Muscle of arm (tissue), 12 donors: Measurements from ENCODE around the gene SCN4A. TPM values are rescaled to one million over a fixed set of nuclear protein-coding genes. Genes with fewer than 3 reads are reported as not detected.
"Not testable (repeated sequence)": the region's sequence is repeated elsewhere in the genome, so short reads cannot be mapped to it uniquely, and the experiment has no call there.

ENCODE experiments used
- DNase-seq: peaks from one replicate; pipeline ENCODE4 v3.0.0-alpha.2; 2013
- polyA plus RNA-seq, 12 donors: library from polyadenylated mRNA; unstranded; fragments of 120-200 nt; gene quantifications; one replicate each; pipeline ENCODE4 v1.2.1, GENCODE V29; 2013; ENCODE audit not compliant: insufficient read length in 12 of 12

Gene SCN4A
- polyA plus RNA-seq, 12 donors = 13.9 to 53.0 (median 39.3) TPM; not detected in 1

DNA sequence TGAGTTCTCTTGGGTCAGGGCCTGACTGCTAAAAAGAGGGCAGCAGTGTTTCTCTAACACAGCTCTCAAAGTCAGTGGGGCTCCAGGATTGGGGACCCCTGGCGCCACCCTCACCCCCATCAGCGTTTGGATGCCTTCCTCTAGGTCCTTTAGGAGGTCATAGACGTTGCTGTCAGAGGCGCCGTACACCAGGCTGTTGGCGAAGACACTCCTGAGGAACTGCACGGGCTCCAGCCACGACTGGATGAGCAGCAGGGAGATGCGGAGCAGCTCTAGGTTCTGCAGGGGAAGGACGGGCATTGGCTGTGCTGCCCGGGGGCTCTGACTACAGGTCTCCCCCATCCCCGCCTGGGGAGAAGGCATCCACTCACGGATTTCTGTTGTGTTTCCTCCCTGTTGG lies 55.1 kb downstream of the SCN4A start:
- no peak for DNase-seq

DNA sequence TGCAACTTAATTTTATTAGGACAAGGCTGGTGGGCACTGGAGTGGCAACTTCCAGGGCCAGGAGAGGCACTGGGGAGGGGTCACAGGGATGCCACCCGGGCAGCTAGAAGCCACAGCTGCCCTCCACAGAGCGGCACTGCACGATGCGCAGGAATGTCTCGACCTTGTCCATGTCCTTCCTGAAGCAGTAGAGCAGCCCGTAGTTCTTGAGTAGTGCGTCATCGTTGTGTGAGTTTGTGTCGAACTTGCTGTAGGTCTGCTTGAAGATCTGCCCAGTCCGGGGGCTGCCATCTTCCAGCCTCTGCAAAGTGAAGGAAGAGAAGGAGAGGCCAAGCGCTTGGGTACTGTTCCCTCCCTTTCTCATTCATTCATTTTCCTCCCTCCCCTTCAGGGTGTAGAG lies 55.5 kb downstream of the SCN4A start:
- not testable (repeated sequence) for DNase-seq

DNA sequence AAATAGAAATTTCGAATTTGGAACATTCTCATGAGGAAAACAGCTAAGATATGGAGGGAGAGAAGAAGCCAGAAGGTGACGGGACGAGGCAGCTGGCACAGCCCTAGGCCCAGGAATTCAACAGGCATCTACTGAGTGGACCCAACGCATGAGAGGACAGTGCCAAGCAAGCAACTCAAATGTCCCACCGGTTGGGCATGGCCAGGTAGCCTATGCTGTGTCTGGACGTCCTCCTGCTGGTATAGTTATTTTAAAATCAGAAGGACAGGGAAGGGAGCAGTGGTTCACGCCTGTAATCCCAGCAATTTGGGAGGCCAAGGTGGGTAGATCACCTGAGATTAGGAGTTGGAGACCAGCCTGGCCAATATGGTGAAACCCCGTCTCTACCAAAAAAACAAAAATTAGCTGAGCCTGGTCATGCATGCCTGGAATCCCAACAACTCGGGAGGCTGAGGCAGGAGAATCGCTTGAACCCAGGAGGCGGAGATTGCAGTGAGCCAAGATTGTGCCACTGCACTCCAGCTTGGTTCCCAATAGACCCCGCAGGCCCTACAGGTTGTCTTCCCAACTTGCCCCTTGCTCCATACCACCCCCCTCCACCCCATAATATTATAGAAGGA lies 56.0 kb downstream of the SCN4A start:
- no peak for DNase-seq

DNA sequence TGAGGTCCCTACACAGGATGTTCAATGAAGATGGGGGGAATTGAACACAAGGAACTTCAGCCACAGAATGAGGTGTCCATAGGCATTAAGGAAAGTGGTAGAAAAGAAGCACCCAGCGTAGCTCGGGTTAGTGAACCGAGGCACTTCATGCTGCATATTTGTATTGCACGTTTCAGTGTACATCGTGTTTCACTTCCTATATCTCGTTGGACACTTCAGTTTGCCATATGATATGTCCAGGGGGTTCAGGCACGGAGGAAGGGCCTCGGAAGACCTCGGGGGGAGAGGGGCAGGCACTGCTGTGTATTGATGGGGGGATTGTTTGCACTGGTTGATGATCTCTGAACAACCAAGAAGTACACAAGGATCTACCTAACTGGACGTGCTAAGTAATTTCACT lies 57.0 kb downstream of the SCN4A start:
- not testable (repeated sequence) for DNase-seq

DNA sequence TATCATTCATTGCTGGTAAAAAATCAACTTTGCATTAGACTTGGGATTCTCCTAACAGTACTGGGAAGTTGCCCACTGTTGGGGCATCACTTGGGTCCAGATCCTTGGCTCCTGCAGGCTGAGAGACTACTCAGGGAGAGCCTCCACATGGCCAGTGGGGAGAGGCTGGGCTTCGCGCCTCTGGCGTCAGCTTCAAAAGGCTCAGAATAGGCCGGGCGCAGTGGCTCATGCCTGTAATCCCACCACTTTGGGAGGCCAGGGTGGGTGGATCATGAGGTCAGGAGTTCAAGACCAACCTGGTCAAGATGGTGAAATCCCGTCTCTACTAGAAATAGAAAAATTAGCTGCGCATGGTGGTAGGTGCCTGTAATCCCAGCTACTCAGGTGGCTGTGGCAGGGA lies 58.2 kb downstream of the SCN4A start:
- no peak for DNase-seq

DNA sequence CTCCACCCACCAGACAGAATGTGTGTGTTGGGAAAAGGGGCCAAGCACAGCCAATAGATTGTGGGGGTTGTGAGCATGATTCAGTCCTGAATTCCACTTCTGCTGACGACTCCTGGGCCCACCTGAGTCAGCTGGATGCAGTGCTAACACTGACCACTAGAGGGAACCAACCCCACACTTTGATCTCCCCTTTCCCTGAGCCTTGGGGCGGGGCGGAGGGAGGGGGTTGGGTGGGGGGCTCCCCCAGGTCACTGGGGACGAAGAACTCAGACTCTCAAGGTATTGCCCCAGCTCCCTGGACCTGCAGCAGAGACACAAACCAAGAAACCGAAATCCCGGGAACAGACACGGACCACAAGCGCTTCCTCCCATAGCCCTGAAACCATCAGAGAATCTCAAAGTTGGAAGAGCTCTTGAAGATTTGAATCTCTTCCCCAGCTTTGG lies 61.0 kb downstream of the SCN4A start:
- no peak for DNase-seq

DNA sequence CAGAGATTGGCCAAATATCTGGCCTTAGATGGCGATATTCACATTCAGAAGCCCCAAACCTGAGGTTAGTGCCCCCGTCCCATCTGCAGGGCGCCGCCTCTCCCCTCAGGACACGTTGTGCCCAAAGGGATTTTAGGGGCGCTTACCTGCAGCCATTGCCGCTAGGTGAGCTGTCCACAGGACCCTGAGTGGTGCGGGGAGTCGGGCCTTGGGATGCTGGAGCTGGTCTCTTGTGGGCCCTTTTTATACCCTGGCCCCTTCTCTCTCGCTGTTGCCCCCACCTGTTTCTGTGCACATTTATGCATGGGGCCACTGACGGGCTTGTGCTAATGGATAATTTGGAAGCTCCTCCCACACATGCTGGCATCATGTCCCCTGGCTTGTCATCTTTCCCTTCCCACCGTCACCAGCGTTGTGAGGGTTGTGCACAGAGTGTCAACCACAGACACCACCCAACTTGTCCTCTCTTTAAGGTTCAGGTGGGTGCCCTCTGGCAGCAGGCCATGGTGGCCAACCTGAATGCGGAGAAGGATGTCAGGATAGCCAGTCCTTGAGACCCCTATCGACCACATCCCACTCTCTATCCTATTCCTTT lies 61.6 kb downstream of the SCN4A start, which contains the start of gene CSHL1:
TSS of gene CSHL1 (minus strand) at position 218 of the 595 bp plus-strand sequence. CDS start at position 156, 62 bp downstream.
- DNase-seq = no peak

DNA sequence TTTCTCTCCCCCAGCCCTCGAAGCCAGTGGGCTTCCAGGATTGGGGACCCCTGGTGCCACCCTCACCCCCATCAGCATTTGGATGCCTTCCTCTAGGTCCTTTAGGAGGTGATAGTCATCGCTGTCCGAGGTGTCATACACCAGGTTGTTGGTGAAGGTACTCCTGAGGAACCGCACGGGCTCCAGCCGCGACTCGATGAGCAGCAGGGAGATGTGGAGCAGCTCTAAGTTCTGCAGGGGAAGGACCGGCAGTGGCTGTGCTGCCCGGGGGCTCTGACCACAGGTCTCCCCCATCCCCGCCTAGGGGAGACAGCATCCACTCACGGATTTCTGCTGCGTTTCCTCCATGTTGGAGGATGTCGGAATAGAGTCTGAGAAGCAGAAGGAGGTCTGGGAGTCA lies 62.6 kb downstream of the SCN4A start:
- DNase-seq = no peak

DNA sequence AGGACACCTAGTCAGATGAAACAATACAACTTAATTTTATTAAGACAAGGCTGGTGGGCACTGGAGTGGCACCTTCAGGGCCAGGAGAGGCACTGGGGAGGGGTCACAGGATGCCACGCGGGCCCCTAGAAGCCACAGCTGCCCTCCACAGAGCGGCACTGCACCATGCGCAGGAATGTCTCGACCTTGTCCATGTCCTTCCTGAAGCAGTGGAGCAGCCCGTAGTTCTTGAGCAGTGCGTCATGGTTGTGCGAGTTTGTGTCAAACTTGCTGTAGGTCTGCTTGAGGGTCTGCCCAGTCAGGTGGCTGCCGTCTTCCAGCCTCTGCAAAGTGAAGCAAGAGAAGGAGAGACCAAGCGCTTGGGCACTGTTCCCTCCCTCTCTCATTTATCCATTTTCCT lies 63.1 kb downstream of the SCN4A start:
- DNase-seq = not testable (repeated sequence)

DNA sequence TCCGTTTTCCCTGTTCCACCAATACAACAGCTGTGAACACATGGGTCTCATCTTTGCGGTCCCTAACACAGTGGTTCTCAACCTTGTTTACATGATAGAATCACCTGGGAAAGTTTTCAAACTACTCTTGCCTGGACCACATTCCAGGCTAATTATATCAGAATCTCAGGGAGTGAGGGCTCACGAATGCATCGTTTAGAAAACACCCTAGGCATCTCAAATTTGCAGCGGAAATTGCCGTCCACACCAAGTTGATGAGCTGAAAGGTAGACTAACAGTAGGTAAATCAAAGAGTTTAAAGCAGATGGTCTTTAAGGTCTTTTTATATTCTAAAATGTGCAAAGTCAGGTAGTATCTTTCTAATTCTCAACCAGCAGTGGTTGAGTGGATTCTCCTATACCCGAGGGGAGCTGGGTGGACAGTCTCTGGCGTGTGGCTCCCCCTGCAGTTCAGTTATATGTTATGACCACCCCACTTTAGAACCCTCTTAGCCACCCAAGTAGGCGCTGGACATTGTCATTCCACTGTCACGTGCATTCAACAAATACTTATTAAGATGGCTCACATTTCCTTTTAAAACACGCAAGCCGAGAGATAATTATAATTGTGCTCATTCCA lies 65.4 kb downstream of the SCN4A start:
- not testable (repeated sequence) for DNase-seq

DNA sequence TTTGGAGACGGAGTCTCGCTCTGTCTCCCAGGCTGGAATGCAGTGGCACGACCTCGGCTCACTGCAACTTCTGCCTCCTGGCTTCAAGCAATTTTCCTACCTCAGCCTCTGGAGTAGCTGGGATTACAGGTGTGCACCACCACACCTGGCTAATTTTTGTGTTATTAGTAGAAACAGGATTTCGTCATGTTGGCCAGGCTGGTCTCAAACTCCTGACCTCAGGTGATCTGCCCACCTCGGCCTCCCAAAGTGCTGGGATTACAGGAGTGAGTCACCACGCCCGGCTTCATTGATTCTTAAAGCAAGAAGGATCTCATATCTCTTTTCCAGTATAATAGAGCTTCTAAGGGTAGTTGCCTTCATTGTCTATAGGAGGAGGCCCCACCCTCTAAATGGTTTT lies 67.9 kb downstream of the SCN4A start:
- not testable (repeated sequence) for DNase-seq

DNA sequence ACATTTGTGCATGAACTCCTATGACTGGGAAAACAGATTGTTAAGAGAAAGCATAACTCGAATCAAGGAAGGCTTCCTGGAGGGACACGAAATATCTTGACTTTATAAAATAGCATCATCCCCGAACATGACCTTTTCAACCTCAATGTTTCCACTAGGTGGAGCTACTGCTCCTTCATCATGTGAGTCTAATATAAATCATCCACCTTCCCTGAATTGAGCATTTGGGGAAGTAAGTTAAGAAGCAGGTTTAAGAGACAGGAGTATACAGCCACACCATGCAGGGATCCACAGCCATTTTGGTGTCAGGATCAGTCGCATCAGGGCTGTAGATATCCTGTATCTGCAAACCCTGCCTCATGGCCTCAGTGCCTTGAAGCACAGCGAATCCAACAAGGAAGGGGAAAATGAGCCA lies 68.9 kb downstream of the SCN4A start:
- DNase-seq = not testable (repeated sequence)

DNA sequence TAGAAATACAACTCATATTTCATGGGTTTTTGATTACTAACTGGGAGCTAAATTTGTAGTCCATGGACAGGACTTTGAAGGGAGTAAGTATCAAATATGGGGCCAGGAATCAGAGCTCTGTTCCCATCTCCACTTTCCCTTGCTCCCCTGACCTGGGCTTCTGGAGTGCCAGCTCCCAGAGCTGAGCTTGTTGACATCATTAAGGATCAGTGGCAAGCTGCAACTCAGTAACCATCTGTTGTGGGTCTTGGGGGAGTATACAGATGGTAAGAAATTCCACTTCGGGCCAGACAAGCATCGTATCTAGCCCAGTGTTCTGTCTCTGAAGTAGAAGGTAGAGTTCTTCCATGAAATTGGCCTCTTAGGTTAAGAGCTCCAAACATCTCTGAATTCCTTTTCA lies 70.7 kb downstream of the SCN4A start:
- not testable (repeated sequence) for DNase-seq

DNA sequence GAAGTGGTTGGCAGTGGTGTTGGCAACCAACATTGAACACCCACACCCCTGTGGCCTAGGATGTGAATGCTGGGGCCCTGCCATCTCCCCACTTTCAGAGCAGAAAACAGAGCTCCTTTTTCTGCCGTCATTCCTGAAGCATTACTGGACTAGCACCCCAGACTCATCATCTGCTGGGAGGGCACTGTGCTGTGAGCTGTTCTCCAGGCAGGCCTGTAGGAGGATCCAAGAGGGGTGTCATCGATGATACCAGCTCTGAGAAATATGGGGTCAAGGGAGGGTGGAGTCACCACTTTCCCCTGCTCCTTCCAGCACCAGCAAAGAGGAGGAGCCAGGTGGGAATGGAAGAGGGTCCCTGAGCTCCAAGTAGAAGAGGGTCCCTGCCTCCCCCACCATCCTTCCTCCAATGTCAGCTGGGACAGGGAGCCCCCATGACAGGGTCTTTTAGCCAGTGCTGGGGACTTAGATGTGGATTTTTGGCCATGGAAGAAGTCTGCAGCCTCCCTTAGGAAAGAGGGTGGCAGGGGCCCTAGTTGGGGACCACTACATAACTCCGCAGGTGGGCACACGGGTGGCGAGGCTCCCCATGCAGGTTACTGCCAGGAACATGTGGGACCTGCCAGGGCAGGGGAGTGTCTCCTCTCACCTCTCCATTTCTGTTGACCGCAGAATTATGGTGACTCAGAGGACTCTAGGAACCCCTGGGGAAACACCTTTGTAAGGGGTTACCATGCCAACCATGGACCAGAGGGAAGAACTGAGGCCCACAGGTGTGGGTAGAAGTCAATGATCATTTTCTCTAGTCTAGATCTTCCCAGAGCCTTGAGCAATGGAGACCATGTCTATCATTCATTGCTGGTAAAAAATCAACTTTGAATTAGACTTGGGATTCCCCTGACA lies 73.6 kb downstream of the SCN4A start:
- DNase-seq = not testable (repeated sequence)

DNA sequence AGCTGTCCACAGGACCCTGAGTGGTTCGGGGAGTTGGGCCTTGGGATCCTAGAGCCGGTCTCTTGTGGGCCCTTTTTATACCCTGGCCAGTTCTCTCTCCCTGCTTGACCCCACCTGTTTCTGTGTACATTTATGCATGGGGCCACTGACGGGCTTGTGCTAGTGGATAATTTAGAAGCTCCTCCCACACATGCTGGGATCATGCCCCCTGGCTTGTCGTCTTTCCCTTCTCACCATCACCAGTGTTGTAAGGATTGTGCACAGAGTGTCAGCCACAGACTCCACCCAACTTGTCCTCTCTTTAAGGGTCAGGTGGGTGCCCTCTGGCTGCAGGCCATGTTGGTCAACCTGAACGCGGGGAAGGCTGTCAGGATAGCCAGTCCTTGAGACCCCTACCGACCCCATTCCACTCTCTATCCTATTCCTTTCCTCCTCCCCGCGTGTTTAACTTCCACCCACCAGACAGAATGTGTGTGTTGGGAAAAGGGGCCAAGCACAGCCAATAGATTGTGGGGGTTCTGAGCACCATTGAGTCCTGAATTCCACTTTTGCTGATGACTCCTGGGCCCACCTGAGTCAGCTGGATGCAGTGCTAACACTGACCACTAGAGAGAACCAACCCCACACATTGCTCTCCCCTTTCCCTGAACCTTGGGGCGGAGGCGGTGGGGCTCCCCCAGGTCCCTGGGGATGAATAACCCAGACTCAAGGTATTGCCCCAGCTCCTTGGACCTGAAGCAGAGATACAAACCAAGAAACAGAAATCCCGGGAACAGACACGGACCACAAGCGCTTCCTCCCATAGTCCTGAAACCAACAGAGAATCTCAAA lies 76.0 kb downstream of the SCN4A start, which contains the start of gene CSH1:
TSS of gene CSH1 (minus strand) at position 51 of the 831 bp plus-strand sequence. CDS start 63 bp downstream, outside the sequence.
- not testable (repeated sequence) for DNase-seq

DNA sequence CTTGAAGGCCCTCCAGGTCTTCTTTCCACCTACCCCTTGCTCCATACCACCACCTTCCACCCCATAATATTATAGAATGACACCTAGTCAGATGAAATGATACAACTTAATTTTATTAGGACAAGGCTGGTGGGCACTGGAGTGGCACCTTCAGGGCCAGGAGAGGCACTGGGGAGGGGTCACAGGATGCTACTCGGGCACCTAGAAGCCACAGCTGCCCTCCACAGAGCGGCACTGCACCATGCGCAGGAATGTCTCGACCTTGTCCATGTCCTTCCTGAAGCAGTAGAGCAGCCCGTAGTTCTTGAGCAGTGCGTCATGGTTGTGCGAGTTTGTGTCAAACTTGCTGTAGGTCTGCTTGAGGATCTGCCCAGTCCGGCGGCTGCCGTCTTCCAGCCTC lies 77.9 kb downstream of the SCN4A start:
- DNase-seq = not testable (repeated sequence)

DNA sequence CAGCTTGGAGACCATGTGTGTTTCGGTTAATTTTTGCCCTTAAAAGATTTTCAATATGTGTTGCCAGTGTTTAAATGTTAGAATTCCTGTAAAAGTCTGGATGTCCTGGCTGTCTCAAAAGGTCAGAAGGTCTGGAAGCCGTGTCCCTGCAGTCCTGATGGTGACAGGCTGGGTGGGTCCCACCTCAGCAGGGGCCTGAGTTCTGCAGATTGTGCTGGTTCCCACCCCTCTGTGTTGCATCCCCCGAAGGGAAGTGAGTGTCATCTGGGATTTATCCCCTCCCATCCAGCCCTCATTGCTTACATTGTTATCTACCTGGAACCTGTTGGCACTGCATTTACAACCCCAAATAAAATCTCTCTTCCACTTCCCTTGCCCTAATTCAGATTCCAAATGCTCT lies 78.7 kb downstream of the SCN4A start:
- not testable (repeated sequence) for DNase-seq

DNA sequence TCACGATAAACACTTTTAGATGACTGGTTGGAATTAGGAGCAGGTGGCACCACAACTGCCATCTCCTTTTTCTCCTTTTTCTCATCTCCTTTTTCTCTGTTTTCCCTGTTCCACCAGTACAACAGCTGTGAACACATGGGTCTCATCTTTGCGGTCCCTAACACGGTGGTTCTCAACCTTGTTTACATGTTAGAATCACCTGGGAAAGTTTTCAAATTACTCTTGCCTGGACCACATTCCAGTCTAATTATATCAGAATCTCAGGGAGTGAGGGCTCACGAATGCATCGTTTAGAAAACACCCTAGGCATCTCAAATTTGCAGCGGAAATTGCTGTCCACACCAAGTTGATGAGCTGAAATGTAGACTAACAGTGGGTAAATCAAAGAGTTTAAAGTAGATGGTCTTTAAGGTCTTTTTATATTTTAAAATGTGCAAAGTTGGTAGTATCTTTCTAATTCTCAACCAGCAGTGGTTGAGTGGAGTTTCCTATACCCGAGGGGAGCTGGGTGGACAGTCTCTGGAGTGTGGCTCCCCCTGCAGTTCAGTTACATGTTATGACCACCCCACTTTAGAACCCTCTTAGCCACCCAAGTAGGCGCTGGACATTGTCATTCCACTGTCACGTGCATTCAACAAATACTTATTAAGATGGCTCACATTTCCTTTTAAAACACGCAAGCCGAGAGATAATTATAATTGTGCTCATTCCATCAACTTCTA lies 80.2 kb downstream of the SCN4A start:
- DNase-seq = not testable (repeated sequence)

DNA sequence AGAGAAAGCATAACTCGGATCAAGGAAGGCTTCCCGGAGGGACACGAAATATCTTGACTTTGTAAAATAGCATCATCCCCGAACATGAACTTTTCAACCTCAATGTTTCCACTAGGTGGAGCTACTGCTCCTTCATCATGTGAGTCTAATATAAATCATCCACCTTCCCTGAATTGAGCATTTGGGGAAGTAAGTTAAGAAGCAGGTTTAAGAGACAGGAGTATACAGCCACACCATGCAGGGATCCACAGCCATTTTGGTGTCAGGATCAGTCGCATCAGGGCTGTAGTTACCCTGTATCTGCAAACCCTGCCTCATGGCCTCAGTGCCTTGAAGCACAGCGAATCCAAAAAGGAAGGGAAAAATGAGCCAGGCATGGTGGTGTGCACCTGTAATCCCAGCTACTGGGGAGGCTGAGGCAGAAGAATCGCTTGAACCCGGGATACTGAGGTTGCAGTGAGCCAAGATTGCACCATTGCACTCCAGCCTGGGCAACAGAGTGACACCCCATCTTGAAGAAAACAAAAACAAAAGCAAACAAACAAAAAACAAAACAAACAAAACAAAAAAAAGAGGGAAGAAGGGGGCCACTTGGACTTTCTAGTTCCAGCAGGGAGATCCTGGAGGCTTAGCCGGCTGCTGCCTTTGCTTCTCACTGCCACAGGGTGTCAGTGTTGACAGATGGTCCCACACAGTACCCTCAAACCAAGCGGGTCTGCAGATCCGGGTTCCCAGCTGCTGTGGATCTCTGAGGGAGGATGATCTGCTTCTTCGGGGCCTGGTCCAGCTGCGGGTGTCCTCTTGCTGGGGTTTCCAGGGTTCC lies 83.5 kb downstream of the SCN4A start:
- peak; percentile 20 for DNase-seq
